ENCODE data around the gene SP6. TPM values are rescaled to one million over a fixed set of nuclear protein-coding genes. Genes with fewer than 3 reads are reported as not detected.

The SP6 gene
- under 1 TPM; under 0.01 to 0.71 (median 0.25) TPM for total RNA-seq

GRCh38 chr17:47850692-47851573 is at the start of gene SP6:
Gene SP6 (minus strand): TSS chr17:47851163. CDS start chr17:47848429, 2,734 bp downstream.
- no peaks in the 10 kb centered on the region for H3K9me3 ChIP-seq
- H3K27ac ChIP-seq (replicated peaks in 1 of 4): no peak within 1 kb of the TSS
- TF ChIP-seq CTCF (IDR thresholded peaks at IDR 0.05) (peak in 1 of 3 experiments; percentile 20), POLR2AphosphoS5 (IDR thresholded peaks at IDR 0.05) (peak; percentile 7 to 21), POLR2A (IDR thresholded peaks at IDR 0.05; ENCODE audit: low read depth) (no peak)
- H3K27me3 ChIP-seq: peaks cover 11 to 100% (median 75%) of the 10 kb centered on the region in 4 donors
- WGBS: 6% methylated on average over 55 of the region's 71 CpGs
- H3K4me1 ChIP-seq: peaks cover 15 to 44% (median 34%) of the 10 kb centered on the region in 4 donors
- no peak for DNase-seq (ENCODE audit: extremely low spot score)
- H3K36me3 ChIP-seq: no peaks in the 10 kb centered on the region
- intact Hi-C loops (cut with DNase I): no loop called here
- H3K4me3 ChIP-seq: peak within 1 kb of the TSS; percentile 38 to 54 (median 42)

- peaks cover 61 to 84% (median 75%) of the 10 kb centered on the region in 4 donors for H3K4me1 ChIP-seq
- DNase-seq (ENCODE audit: extremely low spot score): no peak
- peak overlapping the region; percentile 37 to 50 (median 46) for H3K27ac ChIP-seq (replicated peaks in 1 of 4)
- no peaks in the 10 kb centered on the region for H3K9me3 ChIP-seq
- intact Hi-C loops (cut with DNase I): loop anchor here (10.0 kb wide), 1 partner anchor 195 kb away; no protein-coding TSS in a partner anchor
- H3K36me3 ChIP-seq: no peaks in the 10 kb centered on the region
- no peaks in the 10 kb centered on the region for H3K27me3 ChIP-seq
- TF ChIP-seq CTCF (IDR thresholded peaks at IDR 0.05) (no peak), POLR2A (IDR thresholded peaks at IDR 0.05; ENCODE audit: low read depth) (no peak), EP300 (IDR thresholded peaks at IDR 0.05) (no peak), POLR2AphosphoS5 (IDR thresholded peaks at IDR 0.05) (no peak)
- WGBS: 73% methylated on average over 3 of the region's 5 CpGs
- no peak overlapping the region for H3K4me3 ChIP-seq
Observed at GRCh38 chr17:47899643-47900042, 48.7 kb upstream of the SP6 start.

- Histone ChIP-seq H3K4me3 (no peak overlapping the region), H3K36me3 (no peaks in the 10 kb centered on the region), H3K4me1 (peaks cover 55 to 76% (median 68%) of the 10 kb centered on the region in 4 donors), H3K27ac (replicated peaks in 1 of 4) (peak overlapping the region; percentile 95 to 100 (median 98)), H3K9me3 (no peaks in the 10 kb centered on the region), H3K27me3 (no peaks in the 10 kb centered on the region)
- no peak for TF ChIP-seq CTCF (IDR thresholded peaks at IDR 0.05)
- no peak for TF ChIP-seq POLR2A (IDR thresholded peaks at IDR 0.05; ENCODE audit: low read depth)
- no peak for TF ChIP-seq POLR2AphosphoS5 (IDR thresholded peaks at IDR 0.05)
- TF ChIP-seq EP300 (IDR thresholded peaks at IDR 0.05): no peak
- intact Hi-C loops (cut with DNase I): loop anchor here (10.0 kb wide), 1 partner anchor 193 kb away; no protein-coding TSS in a partner anchor
- DNase-seq (ENCODE audit: extremely low spot score): no peak
Observed at GRCh38 chr17:47898241-47898640, 47.3 kb upstream of the SP6 start.

GRCh38 chr17:47897561-47897960 is 46.6 kb upstream of the SP6 start:
- H3K27me3 ChIP-seq: no peaks in the 10 kb centered on the region
- no peak for DNase-seq (ENCODE audit: extremely low spot score)
- no peaks in the 10 kb centered on the region for H3K9me3 ChIP-seq
- intact Hi-C loops (cut with DNase I): loop anchor here (2.0 to 10.0 kb wide), 2 partner anchors 73 to 193 kb away; partner anchors contain the start of gene CDK5RAP3
- TF ChIP-seq EP300 (IDR thresholded peaks at IDR 0.05): no peak
- no peak for TF ChIP-seq POLR2A (IDR thresholded peaks at IDR 0.05; ENCODE audit: low read depth)
- no peak for TF ChIP-seq CTCF (IDR thresholded peaks at IDR 0.05)
- no peak for TF ChIP-seq POLR2AphosphoS5 (IDR thresholded peaks at IDR 0.05)
- 68% methylated on average over 5 of the region's 5 CpGs for WGBS
- peak overlapping the region; percentile 71 to 97 (median 88) for H3K4me3 ChIP-seq
- peaks cover 0 to 3% (median 0%) of the 10 kb centered on the region in 4 donors for H3K36me3 ChIP-seq
- peaks cover 55 to 69% (median 62%) of the 10 kb centered on the region in 4 donors for H3K4me1 ChIP-seq
- H3K27ac ChIP-seq (replicated peaks in 1 of 4): peak overlapping the region; percentile 95 to 100 (median 98)

All from esophagus muscularis mucosa (tissue), 4 donors.